ENCODE data around the gene TJP2. TPM values are rescaled to one million over a fixed set of nuclear protein-coding genes. Genes with fewer than 3 reads are reported as not detected.

The TJP2 gene
- total and polyA plus RNA-seq, 2 donors (not counting 3 experiments of a cell fraction or from before 2014, with no cell fraction given) = 83.0 to 168 TPM

- ChIA-PET CTCF (interaction anchor here (0.7 to 4.7 kb wide), 3 partner anchors 31 to 135 kb away, joined by 3 to 21 read pairs (median 3); no protein-coding TSS in a partner anchor), POLR2A (no interaction called here)
- Histone ChIP-seq H3K9me1 (replicated peaks; ENCODE audit: control insufficient read depth, extremely low read depth, insufficient read depth, low read length) (no peaks in the 10 kb centered on the region), H3K9ac (replicated peaks; ENCODE audit: extremely low read depth, insufficient read depth, low read length) (no peak overlapping the region), H2AFZ (ENCODE audit: low read depth, low read length) (no peak overlapping the region), H3K79me2 (ENCODE audit: control insufficient read depth, insufficient read depth, low read length) (peaks cover 93% of the 10 kb centered on the region), H3K4me1 (ENCODE audit: control insufficient read depth, extremely low read depth, insufficient read depth, low read length) (peaks cover 32% of the 10 kb centered on the region), H3K27ac (ENCODE audit: insufficient read depth, low read depth, low read length) (no peak overlapping the region), H3K9me3 (replicated peaks; ENCODE audit: control insufficient read depth, insufficient read depth, low read length) (no peaks in the 10 kb centered on the region), H3K36me3 (ENCODE audit: control insufficient read depth in 2 of 2, extremely low read depth in 1 of 2, insufficient read depth in 2 of 2, low read length in 2 of 2) (peaks cover 0 to 3% of the 10 kb centered on the region in 2 experiments), H3K27me3 (ENCODE audit: control insufficient read depth in 2 of 2, insufficient read depth in 2 of 2, low read length in 2 of 2) (no peaks in the 10 kb centered on the region), H3K4me2 (ENCODE audit: insufficient read depth, low read length) (no peak overlapping the region), H4K20me1 (replicated peaks; ENCODE audit: control insufficient read depth, extremely low read depth, insufficient read depth, low read length) (no peaks in the 10 kb centered on the region), H3K4me3 (replicated peaks in 1 of 3; ENCODE audit: insufficient read depth in 1 of 3, low read depth in 1 of 3, low read length in 3 of 3) (no peak overlapping the region)
- DNase-seq (ENCODE audit: low read depth, low spot score) (no peak), FAIRE-seq (no peak)
- no peak for TF ChIP-seq MAX (IDR thresholded peaks at IDR 0.05; ENCODE audit: insufficient read depth, insufficient read length)
- no peak for TF ChIP-seq JUN (IDR thresholded peaks at IDR 0.05; ENCODE audit: borderline replicate concordance, insufficient read depth, insufficient read length, low read depth)
- TF ChIP-seq CTCF (IDR thresholded peaks at IDR 0.05; ENCODE audit: extremely low read depth in 1 of 2, insufficient read depth in 1 of 2, low read depth in 1 of 2, low read length in 2 of 2) = no peak
- TF ChIP-seq MYC (IDR thresholded peaks at IDR 0.05; ENCODE audit: low read depth, low read length) = no peak
- no peak for TF ChIP-seq FOS (IDR thresholded peaks at IDR 0.05; ENCODE audit: borderline replicate concordance, insufficient read depth, low read length)
- TF ChIP-seq POLR2A (IDR thresholded peaks at IDR 0.05; ENCODE audit: low read depth, low read length) = no peak
- no TSS peak for BruUV-seq (replicated peaks)
- intact Hi-C loops (cut with micrococcal nuclease) = no loop called here
- dilution Hi-C loops (cut with MboI; ENCODE audit: extremely low pct_ligation_motif_present, low sequenced_read_pairs) = loop anchor here (10.0 kb wide), 1 partner anchor 124 kb away; no protein-coding TSS in a partner anchor
Measured at GRCh38 chr9:69188975-69189374, 14.9 kb downstream of the TJP2 start.

All from endothelial cell of umbilical vein (primary cell).